Measurements from ENCODE around the gene PDCD2L. TPM values are rescaled to one million over a fixed set of nuclear protein-coding genes. Genes with fewer than 3 reads are reported as not detected.
A peak's percentile ranks its signal among the peaks of the same experiment; 100 is the strongest.
"Not testable (repeated sequence)": the region's sequence is repeated elsewhere in the genome, so short reads cannot be mapped to it uniquely, and the experiment has no call there.

The PDCD2L gene
- total RNA-seq, 6 experiments from 2014 or later: 8.8 to 13.3 (median 12.0) TPM

- no peak for DNase-seq
- no peaks in the 10 kb centered on the region for H3K9me3 Mint-ChIP-seq
- peaks cover 41% of the 10 kb centered on the region for H3K36me3 Mint-ChIP-seq (ENCODE audit: low read depth)
- H3K27me3 Mint-ChIP-seq (ENCODE audit: insufficient read depth): no peaks in the 10 kb centered on the region
- H3K4me1 Mint-ChIP-seq (ENCODE audit: low read depth): peaks cover 11% of the 10 kb centered on the region; the same call in 1 of the 2 replicates
- no peak overlapping the region for H3K4me3 Mint-ChIP-seq
- no peak overlapping the region for H3K27ac Mint-ChIP-seq
- TF ChIP-seq CTCF (IDR thresholded peaks at IDR 0.05): no peak
Measured at GRCh38 chr19:34468409-34468808, 64.2 kb downstream of the PDCD2L start.

GRCh38 chr19:34469026-34469425, 64.8 kb downstream of the PDCD2L start:
- peaks cover 12% of the 10 kb centered on the region for H3K4me1 Mint-ChIP-seq (ENCODE audit: low read depth)
- H3K27me3 Mint-ChIP-seq (ENCODE audit: insufficient read depth); DNase-seq; H3K27ac Mint-ChIP-seq; H3K9me3 Mint-ChIP-seq; H3K4me3 Mint-ChIP-seq: not testable (repeated sequence)
- H3K36me3 Mint-ChIP-seq (ENCODE audit: low read depth): peaks cover 37% of the 10 kb centered on the region

DNA sequence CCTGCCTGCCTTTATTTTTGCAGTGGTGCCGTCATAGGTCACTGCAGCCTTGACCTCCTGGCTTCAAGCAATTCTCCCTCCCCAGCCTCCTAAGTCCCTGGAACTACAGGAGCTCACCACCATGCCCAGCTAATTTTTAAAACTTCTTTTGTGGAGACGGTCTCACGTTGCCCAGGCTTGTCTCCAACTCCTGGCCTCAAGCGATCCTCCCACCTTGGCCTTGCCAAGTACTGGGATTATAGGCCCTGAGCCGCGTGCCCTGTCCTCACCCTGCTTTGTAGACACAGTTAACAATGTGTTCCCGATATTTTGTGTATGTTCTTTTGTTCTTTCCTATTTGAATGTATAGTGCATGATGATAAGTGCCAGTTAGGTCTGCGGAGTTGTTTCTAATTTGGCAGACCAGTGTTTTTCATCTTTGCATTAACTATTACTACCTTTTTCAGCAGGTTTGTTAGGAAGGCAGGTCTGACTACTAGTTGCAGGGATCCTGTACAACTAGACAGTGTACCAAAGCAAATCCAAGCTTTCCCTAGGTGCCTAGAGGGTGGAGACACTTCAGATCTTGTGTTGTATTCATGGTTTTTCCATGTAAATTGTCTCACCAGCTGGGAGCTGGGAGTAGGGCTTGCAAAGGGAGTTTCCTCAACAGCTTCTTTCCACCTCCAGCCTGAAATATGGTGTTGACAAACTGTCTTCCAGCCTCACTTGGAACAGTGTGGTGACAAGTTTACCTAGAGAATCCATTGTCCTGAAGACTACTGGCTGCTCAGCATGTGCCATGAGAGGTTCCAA, 67.9 kb downstream of the PDCD2L start:
- H3K27ac Mint-ChIP-seq: peak overlapping the region; percentile 42
- no peak for TF ChIP-seq CTCF (IDR thresholded peaks at IDR 0.05)
- peaks cover 36% of the 10 kb centered on the region for H3K4me1 Mint-ChIP-seq (ENCODE audit: low read depth)
- H3K36me3 Mint-ChIP-seq (ENCODE audit: low read depth): peaks cover 26% of the 10 kb centered on the region
- no peak for DNase-seq
- H3K9me3 Mint-ChIP-seq: no peaks in the 10 kb centered on the region
- no peak overlapping the region for H3K4me3 Mint-ChIP-seq
- peaks cover 2% of the 10 kb centered on the region; the same call in 1 of the 2 replicates for H3K27me3 Mint-ChIP-seq (ENCODE audit: insufficient read depth)

DNA sequence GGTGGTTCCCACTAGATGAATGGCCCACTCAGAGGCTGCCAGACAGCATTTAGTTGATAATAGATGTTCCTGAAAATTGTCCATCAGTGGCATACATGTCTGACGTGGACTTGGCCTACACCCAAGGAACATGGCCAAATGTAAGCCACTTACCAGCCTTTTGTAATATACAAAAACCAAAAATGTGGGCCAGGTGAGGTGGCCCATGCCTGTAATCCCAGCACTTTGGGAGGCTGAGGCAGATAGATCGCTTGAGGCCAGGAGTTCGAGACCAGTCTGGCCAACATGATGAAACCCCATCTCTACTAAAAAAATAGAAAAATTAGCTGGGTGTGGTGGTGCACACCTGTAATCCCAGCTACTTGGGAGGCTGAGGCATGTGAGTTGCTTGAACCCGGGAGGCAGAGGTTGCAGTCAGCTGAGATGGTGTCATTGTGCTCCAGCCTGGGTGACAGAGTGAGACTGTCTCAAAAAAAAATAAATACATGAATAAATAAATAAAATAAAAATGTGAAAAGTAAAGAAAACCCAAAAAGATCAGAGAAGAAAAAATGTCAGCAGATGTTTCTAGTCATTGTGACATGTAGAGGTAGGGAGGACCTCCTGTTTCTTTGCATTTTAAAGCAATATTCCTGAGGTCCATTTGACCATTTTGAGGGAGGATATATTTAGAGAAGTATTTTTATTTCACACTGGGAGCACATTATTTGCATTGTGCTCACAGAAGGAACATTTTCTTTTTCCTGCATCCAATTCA, 70.2 kb downstream of the PDCD2L start:
- peaks cover 15% of the 10 kb centered on the region for H3K36me3 Mint-ChIP-seq (ENCODE audit: low read depth)
- peaks cover 36% of the 10 kb centered on the region for H3K4me1 Mint-ChIP-seq (ENCODE audit: low read depth)
- H3K27ac Mint-ChIP-seq: peak overlapping the region; percentile 88
- no peak for DNase-seq
- H3K4me3 Mint-ChIP-seq: peak overlapping the region; percentile 66
- TF ChIP-seq CTCF (IDR thresholded peaks at IDR 0.05): no peak
- no peaks in the 10 kb centered on the region for H3K9me3 Mint-ChIP-seq
- H3K27me3 Mint-ChIP-seq (ENCODE audit: insufficient read depth): peaks cover 2% of the 10 kb centered on the region; the same call in 1 of the 2 replicates

- H3K27ac Mint-ChIP-seq: peak overlapping the region; percentile 88
- no peaks in the 10 kb centered on the region for H3K9me3 Mint-ChIP-seq
- no peak for TF ChIP-seq CTCF (IDR thresholded peaks at IDR 0.05)
Measured at GRCh38 chr19:34475026-34475974, 71.1 kb downstream of the PDCD2L start.

More at GRCh38 chr19:34475026-34475974, 71.1 kb downstream of the PDCD2L start:
- Mint-ChIP-seq H3K4me3 (peak overlapping the region; percentile 66), H3K36me3 (ENCODE audit: low read depth) (peaks cover 15% of the 10 kb centered on the region), H3K4me1 (ENCODE audit: low read depth) (peaks cover 36% of the 10 kb centered on the region), H3K27me3 (ENCODE audit: insufficient read depth) (peaks cover 2% of the 10 kb centered on the region; the same call in 1 of the 2 replicates)
- DNase-seq: peak; percentile 89

Other genes starting within 250 kb of the PDCD2L start
- gene LSM14A, start 231.9 kb upstream of the PDCD2L start, total RNA-seq (2021; fragmentation: NEBNext Ultra II Directional; extraction: Animal tissue kit (Norgen Biotek cat#: 25700)): 10 to 100 TPM; 66.5 to 92.9 (median 87.0) TPM
- 10 to 100 TPM; 16.2 to 26.0 (median 22.7) TPM for gene GARRE1, start 149.8 kb upstream of the PDCD2L start, total RNA-seq (2021; fragmentation: NEBNext Ultra II Directional; extraction: Animal tissue kit (Norgen Biotek cat#: 25700))
- gene GPI, start 39.2 kb upstream of the PDCD2L start, total RNA-seq (2021; fragmentation: NEBNext Ultra II Directional; extraction: Animal tissue kit (Norgen Biotek cat#: 25700)): 100 to 1,000 TPM; 171 to 254 (median 212) TPM
- gene UBA2, start 24.0 kb downstream of the PDCD2L start, total RNA-seq (2021; fragmentation: NEBNext Ultra II Directional; extraction: Animal tissue kit (Norgen Biotek cat#: 25700)): 10 to 100 TPM; 75.2 to 91.0 (median 86.8) TPM
- gene WTIP, start 77.4 kb downstream of the PDCD2L start, total RNA-seq (2021; fragmentation: NEBNext Ultra II Directional; extraction: Animal tissue kit (Norgen Biotek cat#: 25700)): 10 to 100 TPM; 27.8 to 35.1 (median 29.4) TPM